RWPE2 (cell line): ENCODE measurements around the gene CTNS.
A peak's percentile ranks its signal among the peaks of the same experiment; 100 is the strongest.

Experiments
- ATAC-seq: fragments of 200-7000 bp; cut with Tn5 transposase; 3 replicates; pipeline ENCODE4 v1.9.1; 2021; ENCODE audit warnings: low read depth
- DNase-seq: peaks from one replicate; pipeline ENCODE4 v3.0.0-alpha.2; 2020; ENCODE audit warnings: low spot score
- H3K27ac ChIP-seq: fragments of 450-650 bp; 2 replicates; pipeline ENCODE4 v1.5.1; 2017; ENCODE audit warnings: mild to moderate bottlenecking; ENCODE audit not compliant: poor library complexity, severe bottlenecking
- H3K27me3 ChIP-seq: fragments of 250-450 bp; sonication (Bioruptor Pico); 2 replicates; pipeline ENCODE4 v1.5.1; 2021; ENCODE audit warnings: mild to moderate bottlenecking, moderate library complexity; ENCODE audit not compliant: insufficient read depth, poor library complexity, severe bottlenecking
- H3K36me3 ChIP-seq: fragments of 250-450 bp; sonication (Bioruptor Pico); 2 replicates; pipeline ENCODE4 v1.5.1; 2020; ENCODE audit warnings: low read depth, mild to moderate bottlenecking, moderate library complexity
- H3K4me1 ChIP-seq: fragments of 250-450 bp; sonication (Bioruptor Pico); 2 replicates; pipeline ENCODE4 v1.5.1; 2021; ENCODE audit warnings: mild to moderate bottlenecking, moderate library complexity; ENCODE audit not compliant: insufficient read depth, poor library complexity, severe bottlenecking
- H3K4me3 ChIP-seq: fragments of 250-450 bp; sonication (Bioruptor Pico); 2 replicates; pipeline ENCODE4 v1.5.1; 2021; ENCODE audit warnings: mild to moderate bottlenecking, moderate library complexity; ENCODE audit not compliant: severe bottlenecking
- H3K9me3 ChIP-seq: fragments of 250-450 bp; sonication (Bioruptor Pico); 2 replicates; pipeline ENCODE4 v1.5.1; 2021; ENCODE audit warnings: mild to moderate bottlenecking, moderate library complexity; ENCODE audit not compliant: severe bottlenecking
- TF ChIP-seq, protein P1 (sequence below): fragments of 450-650 bp; IDR thresholded peaks from one replicate; pipeline ENCODE4 v1.5.1; 2017; ENCODE audit warnings: mild to moderate bottlenecking, moderate library complexity; ENCODE audit not compliant: poor library complexity, severe bottlenecking

The CTNS gene

DNA sequence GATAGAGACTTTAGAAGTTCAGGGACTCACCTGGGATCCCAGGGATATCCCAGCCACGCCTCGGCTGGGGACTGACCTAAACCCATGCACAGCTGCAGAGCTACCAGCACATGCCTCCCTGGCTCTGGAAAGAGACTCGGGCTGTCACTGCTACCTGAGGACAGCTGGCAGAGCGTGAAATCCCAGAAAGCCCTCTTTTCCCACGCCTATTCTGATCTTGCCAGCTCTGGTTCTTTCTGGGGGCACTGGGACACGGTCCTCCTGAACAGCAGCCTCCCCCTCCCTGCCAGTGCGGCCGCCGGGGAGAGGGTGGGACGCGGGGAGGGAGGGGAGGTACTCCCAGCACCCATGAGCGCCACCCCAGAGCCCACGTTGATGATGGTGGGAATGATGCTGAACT is 48.6 kb downstream of the CTNS start:
- Histone ChIP-seq H3K9me3 (no peaks in the 10 kb centered on the region), H3K36me3 (no peaks in the 10 kb centered on the region), H3K4me1 (no peaks in the 10 kb centered on the region), H3K4me3 (no peak overlapping the region), H3K27ac (no peak overlapping the region), H3K27me3 (no peaks in the 10 kb centered on the region)
- no peak for DNase-seq
- TF ChIP-seq, protein P1, sequence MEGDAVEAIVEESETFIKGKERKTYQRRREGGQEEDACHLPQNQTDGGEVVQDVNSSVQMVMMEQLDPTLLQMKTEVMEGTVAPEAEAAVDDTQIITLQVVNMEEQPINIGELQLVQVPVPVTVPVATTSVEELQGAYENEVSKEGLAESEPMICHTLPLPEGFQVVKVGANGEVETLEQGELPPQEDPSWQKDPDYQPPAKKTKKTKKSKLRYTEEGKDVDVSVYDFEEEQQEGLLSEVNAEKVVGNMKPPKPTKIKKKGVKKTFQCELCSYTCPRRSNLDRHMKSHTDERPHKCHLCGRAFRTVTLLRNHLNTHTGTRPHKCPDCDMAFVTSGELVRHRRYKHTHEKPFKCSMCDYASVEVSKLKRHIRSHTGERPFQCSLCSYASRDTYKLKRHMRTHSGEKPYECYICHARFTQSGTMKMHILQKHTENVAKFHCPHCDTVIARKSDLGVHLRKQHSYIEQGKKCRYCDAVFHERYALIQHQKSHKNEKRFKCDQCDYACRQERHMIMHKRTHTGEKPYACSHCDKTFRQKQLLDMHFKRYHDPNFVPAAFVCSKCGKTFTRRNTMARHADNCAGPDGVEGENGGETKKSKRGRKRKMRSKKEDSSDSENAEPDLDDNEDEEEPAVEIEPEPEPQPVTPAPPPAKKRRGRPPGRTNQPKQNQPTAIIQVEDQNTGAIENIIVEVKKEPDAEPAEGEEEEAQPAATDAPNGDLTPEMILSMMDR: no peak
- peak; percentile 38; the same call in 1 of the 3 replicates for ATAC-seq

DNA sequence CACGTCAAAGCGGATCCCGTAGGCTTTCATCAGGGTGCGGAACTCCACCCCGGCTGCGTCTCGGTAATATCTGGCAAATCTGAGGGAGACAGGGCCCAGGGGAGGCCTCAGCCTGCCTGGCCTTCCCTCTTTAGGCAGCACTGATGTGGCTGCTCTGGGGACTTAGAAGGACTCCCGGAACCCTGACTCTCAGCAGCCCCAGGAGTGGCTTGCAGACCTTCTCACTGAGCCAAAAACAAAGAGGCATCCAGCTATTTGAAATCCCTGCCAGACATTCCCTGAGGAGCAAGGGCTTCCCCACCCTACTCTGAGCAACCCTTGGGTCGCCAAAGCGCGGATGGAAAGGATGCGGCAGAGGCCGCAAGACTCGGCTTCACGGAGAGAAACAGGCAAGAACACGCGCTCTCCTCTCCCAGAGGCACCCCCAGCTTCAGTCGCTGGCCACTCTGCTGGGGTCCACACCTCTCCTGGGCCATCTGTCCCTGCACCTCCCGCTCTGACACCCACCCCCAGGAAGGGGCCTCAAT is 51.5 kb downstream of the CTNS start:
- TF ChIP-seq, protein P1: no peak
- no peak overlapping the region for H3K27ac ChIP-seq
- no peaks in the 10 kb centered on the region for H3K27me3 ChIP-seq
- H3K4me1 ChIP-seq: no peaks in the 10 kb centered on the region
- H3K9me3 ChIP-seq: no peaks in the 10 kb centered on the region
- DNase-seq: no peak
- H3K4me3 ChIP-seq: no peak overlapping the region
- ATAC-seq: peak; percentile 28; the same call in 1 of the 3 replicates
- no peaks in the 10 kb centered on the region for H3K36me3 ChIP-seq

DNA sequence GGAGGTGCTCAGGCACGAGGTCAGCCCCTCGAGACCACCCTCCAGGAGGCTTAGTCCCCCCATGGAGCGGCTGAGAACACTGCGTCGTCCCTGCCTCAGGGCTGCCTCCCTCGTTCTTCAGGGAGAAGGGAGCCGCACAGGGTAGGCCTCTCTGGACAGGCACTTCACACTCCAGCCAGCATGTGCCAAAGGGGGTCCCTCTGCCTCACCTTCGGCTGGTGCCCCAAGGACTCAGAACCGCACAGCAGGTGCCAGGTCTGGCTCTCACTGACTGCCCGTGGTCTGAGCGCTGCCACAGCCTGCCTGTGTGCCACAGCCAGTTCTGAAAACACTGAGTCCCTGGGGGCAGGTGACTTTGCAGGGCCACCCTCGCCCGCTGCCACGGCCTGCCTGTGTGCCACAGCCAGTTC is 52.3 kb downstream of the CTNS start:
- H3K27me3 ChIP-seq: no peaks in the 10 kb centered on the region
- H3K27ac ChIP-seq: no peak overlapping the region
- no peaks in the 10 kb centered on the region for H3K9me3 ChIP-seq
- TF ChIP-seq, protein P1: no peak
- H3K4me1 ChIP-seq: no peaks in the 10 kb centered on the region
- no peak overlapping the region for H3K4me3 ChIP-seq
- DNase-seq (no peak), ATAC-seq (no peak)
- no peaks in the 10 kb centered on the region for H3K36me3 ChIP-seq

DNA sequence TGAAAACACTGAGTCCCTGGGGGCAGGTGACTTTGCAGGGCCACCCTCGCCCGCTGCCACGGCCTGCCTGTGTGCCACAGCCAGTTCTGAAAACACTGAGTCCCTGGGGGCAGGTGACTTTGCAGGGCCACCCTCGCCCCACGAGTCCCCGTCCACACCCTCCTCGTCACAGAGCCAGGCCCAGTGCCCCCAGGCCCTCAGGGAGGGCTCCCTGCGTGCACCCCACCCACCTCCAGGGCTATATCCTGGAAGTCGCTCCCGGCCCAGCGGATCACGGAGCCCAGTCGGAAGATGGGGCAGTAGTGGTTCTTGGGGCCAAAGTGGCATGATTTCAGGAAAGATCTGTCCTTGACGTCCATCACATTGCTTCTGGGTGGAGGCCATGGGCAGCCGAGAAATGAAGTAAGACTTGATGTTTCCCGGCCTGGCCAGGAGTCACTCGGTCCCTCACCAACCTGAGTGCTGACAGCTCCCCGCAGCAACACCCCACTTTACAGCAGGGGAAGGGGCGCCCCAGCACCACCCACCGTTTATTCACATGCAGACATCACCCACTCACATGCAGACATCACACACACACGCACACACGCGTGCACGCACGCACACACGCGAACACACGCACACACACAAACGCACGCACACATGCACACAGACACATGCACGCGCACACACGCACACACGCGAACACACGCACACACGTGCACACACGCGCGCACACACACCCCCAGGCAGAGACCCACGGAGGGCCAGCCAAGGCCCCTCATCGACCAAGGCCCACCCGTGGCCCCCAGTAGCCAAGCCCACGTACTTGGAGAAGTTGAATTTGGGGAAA is 52.9 kb downstream of the CTNS start:
- TF ChIP-seq, protein P1: no peak
- Histone ChIP-seq H3K9me3 (no peaks in the 10 kb centered on the region), H3K27me3 (no peaks in the 10 kb centered on the region), H3K36me3 (no peaks in the 10 kb centered on the region), H3K27ac (no peak overlapping the region), H3K4me1 (no peaks in the 10 kb centered on the region), H3K4me3 (no peak overlapping the region)
- ATAC-seq (no peak), DNase-seq (no peak)

DNA sequence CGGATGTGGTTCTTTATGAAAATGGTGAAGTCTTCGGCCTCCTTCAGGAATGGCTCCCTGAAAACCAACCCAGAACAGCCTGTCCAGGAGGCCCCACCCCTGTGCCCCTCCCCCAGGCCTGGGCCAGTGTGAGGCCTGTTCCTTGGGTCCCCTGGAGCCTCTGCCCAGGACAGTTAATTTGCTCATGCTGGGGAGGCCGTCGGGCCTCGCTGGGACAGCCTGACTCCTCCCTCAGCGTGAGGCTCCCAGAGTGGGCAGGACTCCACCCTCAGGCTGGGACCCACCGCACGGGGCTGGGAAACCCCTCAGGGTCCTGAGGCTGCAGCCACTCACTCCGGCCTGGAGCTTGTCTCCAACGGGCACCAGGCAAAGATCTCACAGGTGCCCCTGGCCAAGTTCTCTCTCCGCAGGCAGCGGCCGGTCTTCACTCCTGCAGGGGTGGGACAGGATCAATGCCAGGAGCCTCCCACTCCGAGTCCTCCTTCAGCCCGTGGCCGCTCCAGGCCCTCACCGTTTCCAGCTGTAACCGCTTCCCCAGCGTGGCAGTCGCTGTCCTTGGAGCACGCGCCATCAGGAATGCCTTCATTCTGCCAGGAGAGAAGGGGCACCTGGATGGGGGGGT is 53.6 kb downstream of the CTNS start:
- ATAC-seq: peak; percentile 31; the same call in 2 of the 3 replicates
- H3K27ac ChIP-seq: no peak overlapping the region
- H3K4me1 ChIP-seq: no peaks in the 10 kb centered on the region

More for the DNA sequence above, 53.6 kb downstream of the CTNS start:
- H3K4me3 ChIP-seq: no peak overlapping the region
- no peaks in the 10 kb centered on the region for H3K27me3 ChIP-seq
- no peaks in the 10 kb centered on the region for H3K9me3 ChIP-seq
- TF ChIP-seq, protein P1: no peak
- no peaks in the 10 kb centered on the region for H3K36me3 ChIP-seq
- no peak for DNase-seq
